Panc1 (cell line): Measurements from ENCODE around the gene AGBL5.

ENCODE experiments used
- POLR2AphosphoS5 ChIP-seq: IDR thresholded peaks from 2 replicates; pipeline ENCODE4 v1.6.1; 2012; ENCODE audit warnings: mild to moderate bottlenecking, low read depth, low read length, moderate library complexity
- TF ChIP-seq, protein P1 (sequence below): fragments of 450-650 bp; IDR thresholded peaks from 2 replicates; pipeline ENCODE4 v1.5.1; 2017; ENCODE audit warnings: mild to moderate bottlenecking

DNA sequence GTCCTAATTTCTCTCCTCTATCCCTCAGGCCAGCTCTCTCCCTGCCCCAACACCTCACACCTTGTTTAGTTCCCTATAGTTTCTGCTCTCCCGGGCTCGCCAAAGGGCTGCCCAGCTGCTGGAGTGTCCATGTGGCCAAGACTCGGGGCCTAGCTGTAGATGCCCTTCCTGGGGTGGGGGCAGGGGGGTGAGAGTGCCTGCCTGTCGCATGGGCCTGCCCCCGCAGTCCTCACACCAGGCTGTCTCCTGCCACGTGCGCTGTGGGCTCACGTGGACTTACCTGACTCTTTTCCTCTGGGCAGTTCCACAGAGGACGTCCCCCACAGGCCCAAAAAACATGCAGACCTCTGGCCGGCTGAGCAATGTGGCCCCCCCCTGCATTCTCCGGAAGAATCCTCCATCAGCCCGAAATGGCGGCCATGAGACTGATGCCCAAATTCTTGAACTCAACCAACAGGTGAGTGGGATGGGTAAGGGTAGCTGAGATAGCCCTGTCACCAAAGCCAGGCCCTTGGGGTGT lies 26.1 kb upstream of the AGBL5 start:
- TF ChIP-seq, protein P1, sequence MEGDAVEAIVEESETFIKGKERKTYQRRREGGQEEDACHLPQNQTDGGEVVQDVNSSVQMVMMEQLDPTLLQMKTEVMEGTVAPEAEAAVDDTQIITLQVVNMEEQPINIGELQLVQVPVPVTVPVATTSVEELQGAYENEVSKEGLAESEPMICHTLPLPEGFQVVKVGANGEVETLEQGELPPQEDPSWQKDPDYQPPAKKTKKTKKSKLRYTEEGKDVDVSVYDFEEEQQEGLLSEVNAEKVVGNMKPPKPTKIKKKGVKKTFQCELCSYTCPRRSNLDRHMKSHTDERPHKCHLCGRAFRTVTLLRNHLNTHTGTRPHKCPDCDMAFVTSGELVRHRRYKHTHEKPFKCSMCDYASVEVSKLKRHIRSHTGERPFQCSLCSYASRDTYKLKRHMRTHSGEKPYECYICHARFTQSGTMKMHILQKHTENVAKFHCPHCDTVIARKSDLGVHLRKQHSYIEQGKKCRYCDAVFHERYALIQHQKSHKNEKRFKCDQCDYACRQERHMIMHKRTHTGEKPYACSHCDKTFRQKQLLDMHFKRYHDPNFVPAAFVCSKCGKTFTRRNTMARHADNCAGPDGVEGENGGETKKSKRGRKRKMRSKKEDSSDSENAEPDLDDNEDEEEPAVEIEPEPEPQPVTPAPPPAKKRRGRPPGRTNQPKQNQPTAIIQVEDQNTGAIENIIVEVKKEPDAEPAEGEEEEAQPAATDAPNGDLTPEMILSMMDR = no peak
- TF ChIP-seq POLR2AphosphoS5 = no peak
